COLO668 (cell line): Measurements from ENCODE around the gene TAPBPL.

Experiments
- DNase-seq: peaks from one replicate; lab custom pipeline; 2025; ENCODE audit not compliant: unreplicated experiment; lab: John Stamatoyannopoulos, UW

Gene TAPBPL

GRCh38 chr12:6435961-6436715, 15.7 kb upstream of the TAPBPL start:
- DNase-seq, result no peak

- no peak for DNase-seq
These were observed 14.3 kb upstream of the TAPBPL start for GRCh38 chr12:6437586-6437985.

DNA sequence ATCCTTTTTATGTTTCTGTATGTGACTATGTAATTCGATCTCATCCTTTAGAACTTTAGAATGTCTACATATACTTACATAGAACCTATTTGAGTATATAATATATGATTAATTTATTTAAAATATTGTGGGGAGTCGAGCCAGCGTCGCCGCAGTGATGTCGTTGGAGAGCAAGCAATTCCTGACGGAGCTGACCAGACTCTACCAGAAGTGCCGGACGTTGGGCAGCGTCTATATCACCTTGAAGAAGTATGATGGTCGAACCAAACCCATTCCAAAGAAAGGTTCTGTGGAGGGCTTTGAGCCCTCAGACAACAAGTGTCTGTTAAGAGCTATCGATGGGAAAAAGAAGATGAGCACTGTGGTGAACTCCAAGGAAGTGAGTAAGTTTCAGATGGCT, 13.5 kb upstream of the TAPBPL start:
- no peak for DNase-seq

DNA sequence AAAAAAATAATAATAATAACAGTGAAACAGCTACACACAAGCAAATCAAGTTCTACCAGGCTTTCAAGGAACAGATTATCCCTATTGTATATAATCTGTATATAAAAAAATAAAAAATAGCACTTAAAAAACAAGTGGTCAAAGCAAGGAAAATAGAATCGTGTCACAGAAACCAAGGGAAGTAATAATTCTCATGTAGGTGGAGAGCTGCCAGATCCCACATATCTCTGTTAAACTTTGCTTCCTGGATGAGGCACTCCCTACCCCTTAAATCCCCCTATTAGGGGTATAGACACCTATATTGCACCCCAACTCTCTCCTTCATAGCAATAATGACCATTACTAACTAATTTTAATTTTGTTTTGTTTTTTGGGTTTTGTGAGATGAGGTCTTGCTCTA, 11.5 kb upstream of the TAPBPL start:
- DNase-seq, result no peak

- DNase-seq, result no peak
These were observed 9.0 kb upstream of the TAPBPL start for GRCh38 chr12:6442836-6443235.

GRCh38 chr12:6443361-6443983, 8.4 kb upstream of the TAPBPL start:
- no peak for DNase-seq

DNA sequence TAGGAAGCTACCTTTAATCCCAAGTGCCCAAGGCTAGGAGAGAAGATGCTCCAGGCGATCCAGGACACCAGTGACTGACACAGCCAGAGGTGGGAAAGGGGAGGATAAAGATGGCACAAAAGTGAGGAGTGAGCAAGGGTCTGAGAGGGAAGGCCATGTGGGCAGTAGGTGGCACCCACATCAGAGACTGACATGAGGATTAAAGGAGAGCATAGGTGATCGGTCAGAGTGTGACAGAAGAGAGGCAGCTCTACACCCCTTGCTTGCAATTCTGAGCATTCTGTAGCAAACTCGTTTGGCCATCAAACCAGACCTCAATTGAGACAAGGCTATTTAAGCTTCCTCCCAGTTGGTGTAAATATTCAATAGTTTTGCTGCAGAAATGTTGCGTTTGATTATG, 7.8 kb upstream of the TAPBPL start:
- no peak for DNase-seq

- no peak for DNase-seq
These were observed 6.8 kb upstream of the TAPBPL start, which contains the start of gene CD27 for GRCh38 chr12:6444704-6445688. CD27 (plus strand) TSS chr12:6444955; CDS start chr12:6445096, 141 bp downstream.

- no peak for DNase-seq
These were observed 1.6 kb upstream of the TAPBPL start for GRCh38 chr12:6450091-6450868.

DNA sequence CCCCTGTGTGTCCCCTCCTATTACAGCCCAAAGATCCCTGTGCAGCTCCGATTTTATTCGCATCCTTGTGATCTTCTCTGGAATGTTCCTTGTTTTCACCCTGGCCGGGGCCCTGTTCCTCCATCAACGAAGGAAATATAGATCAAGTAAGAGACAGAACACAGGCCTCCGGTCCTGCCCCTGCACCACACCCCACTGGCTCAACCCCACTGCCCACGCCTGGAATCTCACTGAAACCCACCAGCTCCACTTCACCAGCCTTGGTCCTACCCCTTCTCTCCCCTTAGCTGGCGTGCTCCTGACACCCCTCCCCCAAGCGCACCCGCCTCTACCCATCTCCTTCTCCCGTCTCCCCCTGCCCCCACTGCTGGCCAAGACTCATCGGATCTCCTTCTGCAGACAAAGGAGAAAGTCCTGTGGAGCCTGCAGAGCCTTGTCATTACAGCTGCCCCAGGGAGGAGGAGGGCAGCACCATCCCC, 934 bp upstream of the TAPBPL start:
- no peak for DNase-seq

- peak; percentile 37 for DNase-seq
These were observed 552 bp downstream of the TAPBPL start for GRCh38 chr12:6452245-6452943.

- peak; percentile 13 for DNase-seq
These were observed 1.2 kb downstream of the TAPBPL start for GRCh38 chr12:6452944-6453630.

DNA sequence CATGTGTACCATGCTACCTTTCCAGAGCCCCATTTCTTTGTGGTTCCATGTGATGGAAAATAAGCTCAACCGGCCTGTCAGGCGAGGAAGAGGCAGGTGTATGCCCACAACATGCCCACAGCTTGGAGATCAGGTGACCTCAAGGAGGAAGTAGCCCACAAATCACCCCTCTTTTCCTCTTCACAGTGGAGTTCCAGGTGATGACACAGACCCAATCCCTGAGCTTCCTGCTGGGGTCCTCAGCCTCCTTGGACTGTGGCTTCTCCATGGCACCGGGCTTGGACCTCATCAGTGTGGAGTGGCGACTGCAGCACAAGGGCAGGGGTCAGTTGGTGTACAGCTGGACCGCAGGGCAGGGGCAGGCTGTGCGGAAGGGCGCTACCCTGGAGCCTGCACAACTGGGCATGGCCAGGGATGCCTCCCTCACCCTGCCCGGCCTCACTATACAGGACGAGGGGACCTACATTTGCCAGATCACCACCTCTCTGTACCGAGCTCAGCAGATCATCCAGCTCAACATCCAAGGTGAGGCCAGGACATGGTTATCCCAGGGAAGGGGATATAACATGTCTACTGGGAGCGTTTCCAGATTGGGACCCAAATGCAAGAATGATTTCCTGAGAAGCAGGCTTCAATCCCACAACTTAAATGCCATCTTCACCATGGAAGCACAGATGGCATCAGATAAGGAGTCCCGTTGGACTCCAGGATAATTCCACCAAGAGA, 5.5 kb downstream of the TAPBPL start:
- DNase-seq, result no peak

DNA sequence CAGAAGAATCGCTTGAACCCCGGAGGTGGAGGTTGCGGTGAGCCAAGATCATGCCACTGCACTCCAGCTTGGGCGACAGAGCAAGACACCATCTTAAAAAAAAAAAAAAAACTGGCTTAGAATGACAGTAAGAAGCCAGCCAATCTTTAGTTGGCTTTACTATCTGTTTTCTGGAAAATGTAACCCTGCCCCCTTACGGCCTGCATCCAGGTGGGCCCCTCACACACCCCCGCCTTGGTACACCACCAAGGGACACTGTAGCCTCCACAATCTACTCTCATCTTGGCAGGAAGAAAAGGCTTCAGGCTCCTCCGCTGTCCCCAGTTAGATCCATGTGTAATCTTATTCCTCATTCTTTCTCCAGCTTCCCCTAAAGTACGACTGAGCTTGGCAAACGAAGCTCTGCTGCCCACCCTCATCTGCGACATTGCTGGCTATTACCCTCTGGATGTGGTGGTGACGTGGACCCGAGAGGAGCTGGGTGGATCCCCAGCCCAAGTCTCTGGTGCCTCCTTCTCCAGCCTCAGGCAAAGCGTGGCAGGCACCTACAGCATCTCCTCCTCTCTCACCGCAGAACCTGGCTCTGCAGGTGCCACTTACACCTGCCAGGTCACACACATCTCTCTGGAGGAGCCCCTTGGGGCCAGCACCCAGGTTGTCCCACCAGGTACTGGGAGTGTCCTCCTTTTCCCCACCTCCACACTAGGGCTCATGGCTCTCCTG, 6.6 kb downstream of the TAPBPL start:
- no peak for DNase-seq

DNA sequence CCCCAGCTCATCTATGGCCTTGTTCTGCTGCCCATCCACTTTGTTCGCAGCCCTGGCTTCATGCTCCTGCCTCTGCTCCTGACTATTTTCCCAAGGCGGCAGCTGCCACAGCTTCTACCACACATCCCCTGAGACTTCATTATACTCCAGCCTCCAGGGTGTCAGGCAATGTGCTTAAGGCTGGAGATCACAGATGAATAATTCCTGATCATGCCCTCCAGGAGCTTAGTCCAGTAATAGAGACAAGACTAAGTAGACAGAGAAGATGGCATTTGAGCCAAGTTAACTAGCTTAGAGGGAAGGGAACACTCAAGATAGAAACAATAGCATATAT, 7.1 kb downstream of the TAPBPL start:
- no peak for DNase-seq

DNA sequence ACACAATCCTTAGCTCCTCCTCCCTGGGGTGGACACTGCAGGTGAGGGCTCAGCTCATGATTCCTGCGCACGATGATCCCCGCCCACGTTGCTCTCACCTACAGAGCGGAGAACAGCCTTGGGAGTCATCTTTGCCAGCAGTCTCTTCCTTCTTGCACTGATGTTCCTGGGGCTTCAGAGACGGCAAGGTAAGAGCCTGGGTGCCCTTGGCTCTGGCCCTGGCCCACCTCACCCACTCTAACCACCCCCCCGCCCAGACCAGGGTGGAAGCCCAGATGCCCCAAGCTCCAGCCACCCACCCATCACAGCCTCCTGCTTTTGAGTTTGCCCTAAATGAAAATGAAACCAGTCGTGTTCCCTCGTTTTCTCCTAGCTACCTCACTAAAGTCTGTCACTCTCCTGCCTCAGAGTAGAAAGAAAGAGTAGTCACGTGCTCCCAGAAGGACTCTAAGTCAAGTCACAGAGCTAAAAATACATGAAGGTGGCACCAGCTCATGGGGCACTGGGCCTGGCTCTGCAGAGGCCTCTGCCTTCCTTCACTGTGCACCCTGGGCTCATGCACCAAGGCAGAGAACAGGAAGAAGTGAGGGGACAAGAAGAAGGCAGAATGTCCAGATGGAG, 9.0 kb downstream of the TAPBPL start:
- DNase-seq, result no peak

GRCh38 chr12:6461401-6462233, 9.8 kb downstream of the TAPBPL start:
- no peak for DNase-seq
